OCI-LY1 (cell line): ENCODE measurements around the gene C1QC.

Experiments used
- EZH2 ChIP-seq: fragments of 200-600 bp; sonication (generic), shearing (Covaris generic); IDR thresholded peaks from 2 replicates; pipeline ENCODE4 v1.8.0; 2017; ENCODE audit warnings: borderline replicate concordance, mixed run types, mild to moderate bottlenecking, antibody characterized with exemption, low read length, moderate library complexity, mixed read lengths
- TF ChIP-seq, protein P1 (sequence below): fragments of 200-600 bp; sonication (generic), shearing (Covaris generic); IDR thresholded peaks from 2 replicates; pipeline ENCODE4 v1.5.1; 2017; ENCODE audit warnings: mild to moderate bottlenecking, antibody characterized with exemption, low read length, moderate library complexity, mixed read lengths

DNA sequence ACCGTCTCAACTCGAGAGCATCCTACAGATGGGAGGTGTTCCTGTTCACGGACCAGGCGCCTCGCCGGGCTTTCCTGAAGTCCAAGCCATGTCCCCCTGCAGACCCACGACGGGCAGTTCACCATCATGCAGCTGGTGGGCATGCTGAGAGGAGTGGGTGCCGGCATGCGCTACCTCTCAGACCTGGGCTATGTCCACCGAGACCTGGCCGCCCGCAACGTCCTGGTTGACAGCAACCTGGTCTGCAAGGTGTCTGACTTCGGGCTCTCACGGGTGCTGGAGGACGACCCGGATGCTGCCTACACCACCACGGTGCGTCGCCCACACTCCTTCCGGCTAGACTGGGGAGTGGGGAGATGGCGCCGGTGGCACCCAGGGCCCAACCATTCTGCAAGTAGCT, 44.7 kb upstream of the C1QC start:
- TF ChIP-seq, protein P1, sequence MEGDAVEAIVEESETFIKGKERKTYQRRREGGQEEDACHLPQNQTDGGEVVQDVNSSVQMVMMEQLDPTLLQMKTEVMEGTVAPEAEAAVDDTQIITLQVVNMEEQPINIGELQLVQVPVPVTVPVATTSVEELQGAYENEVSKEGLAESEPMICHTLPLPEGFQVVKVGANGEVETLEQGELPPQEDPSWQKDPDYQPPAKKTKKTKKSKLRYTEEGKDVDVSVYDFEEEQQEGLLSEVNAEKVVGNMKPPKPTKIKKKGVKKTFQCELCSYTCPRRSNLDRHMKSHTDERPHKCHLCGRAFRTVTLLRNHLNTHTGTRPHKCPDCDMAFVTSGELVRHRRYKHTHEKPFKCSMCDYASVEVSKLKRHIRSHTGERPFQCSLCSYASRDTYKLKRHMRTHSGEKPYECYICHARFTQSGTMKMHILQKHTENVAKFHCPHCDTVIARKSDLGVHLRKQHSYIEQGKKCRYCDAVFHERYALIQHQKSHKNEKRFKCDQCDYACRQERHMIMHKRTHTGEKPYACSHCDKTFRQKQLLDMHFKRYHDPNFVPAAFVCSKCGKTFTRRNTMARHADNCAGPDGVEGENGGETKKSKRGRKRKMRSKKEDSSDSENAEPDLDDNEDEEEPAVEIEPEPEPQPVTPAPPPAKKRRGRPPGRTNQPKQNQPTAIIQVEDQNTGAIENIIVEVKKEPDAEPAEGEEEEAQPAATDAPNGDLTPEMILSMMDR: no peak
- TF ChIP-seq EZH2: no peak
